Nucleus accumbens (tissue), 56 donors: ENCODE results near the gene PRKAG2.
"Not testable (repeated sequence)": the region's sequence is repeated elsewhere in the genome, so short reads cannot be mapped to it uniquely, and the experiment has no call there.

Experiments
- DNase-seq, 56 donors: peaks; one replicate each; lab custom pipeline; 2025; lab: John Stamatoyannopoulos, UW

PRKAG2 gene

GRCh38 chr7:151553356-151553755 is 323.6 kb downstream of the PRKAG2 start:
- DNase-seq = no peak

GRCh38 chr7:151552352-151553028 is 324.4 kb downstream of the PRKAG2 start:
- peak in 2 of 56 donors; percentile 13 to 22 for DNase-seq

DNA sequence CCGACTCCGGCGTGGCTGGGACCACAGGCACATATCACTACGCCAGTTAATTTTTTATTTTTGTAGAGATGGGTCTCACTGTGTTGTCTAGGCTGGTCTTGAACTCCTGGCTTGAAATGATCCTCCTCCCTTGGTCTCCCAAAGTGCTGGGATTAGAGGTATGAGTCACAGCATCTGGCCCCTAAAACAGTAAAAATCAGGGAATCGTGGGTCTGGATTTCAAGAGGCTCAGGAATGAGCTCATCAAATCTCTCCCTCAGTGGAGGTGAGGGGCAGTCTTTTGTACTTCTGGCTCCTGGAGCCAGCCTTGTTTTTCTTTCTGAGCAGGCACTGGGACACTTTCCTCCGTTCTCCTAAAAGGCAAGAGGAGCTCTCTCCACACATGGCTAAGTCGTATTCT is 325.1 kb downstream of the PRKAG2 start:
- no peak for DNase-seq

DNA sequence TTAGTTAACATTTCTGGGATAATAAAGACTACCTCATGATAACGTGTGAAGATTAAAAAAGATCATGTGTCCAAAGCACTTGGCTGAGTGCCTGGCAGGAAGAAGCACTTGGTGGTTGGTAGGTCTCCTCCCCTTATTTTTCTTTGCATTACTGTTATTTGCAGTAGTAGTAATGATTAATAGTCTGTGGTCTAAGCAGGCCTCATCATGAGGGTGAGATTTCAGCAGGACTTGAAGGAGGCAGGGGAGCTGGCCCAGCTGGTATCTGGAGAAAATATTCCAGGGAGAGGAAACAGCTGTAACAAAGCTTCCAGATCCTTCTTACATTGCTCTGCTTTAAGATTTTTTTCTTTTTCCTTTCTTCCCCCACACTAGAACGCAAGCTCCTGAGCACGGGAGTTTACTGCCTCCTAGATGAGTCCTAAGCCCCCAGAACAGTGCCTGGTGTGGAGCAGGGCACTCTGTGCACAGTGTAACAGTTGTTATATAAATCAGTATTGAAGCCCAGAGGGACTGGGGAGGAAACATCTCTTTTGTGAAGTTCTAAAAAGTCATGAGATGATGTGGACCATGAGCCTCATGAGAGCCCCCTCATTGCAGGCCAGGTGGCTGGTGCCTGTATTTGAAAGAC is 326.1 kb downstream of the PRKAG2 start:
- DNase-seq = no peak

- DNase-seq = no peak
Observed at GRCh38 chr7:151549644-151550043, 327.3 kb downstream of the PRKAG2 start.

- peak in 1 of 56 donors; percentile 4 for DNase-seq
Observed at GRCh38 chr7:151549083-151549482, 327.8 kb downstream of the PRKAG2 start.

- DNase-seq = no peak
Observed at GRCh38 chr7:151544183-151544582, 332.7 kb downstream of the PRKAG2 start.

DNA sequence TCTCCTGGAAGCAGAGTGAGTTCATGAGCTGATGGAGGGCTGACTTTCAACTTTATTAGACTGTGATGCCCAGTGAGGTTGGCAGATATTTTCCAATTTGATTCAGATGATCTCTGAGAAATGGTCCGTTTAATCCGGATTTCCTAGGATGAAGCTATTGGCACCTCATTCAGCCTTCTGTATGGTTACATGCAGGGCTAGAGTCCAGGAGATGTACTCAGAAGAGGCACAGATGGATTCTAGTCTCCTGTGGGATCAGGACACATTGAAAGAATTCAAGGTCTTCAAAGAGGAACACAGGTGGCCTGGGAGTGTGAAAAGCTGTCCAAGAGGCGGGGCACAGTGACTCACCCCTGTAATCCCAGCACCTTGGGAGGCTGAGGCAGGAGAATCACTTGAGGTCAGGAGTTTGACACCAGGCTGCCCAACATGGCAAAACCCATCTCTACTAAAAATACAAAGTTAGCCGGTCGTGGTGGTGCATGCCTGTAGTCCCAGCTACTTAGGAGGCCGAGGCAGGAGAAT is 334.2 kb downstream of the PRKAG2 start:
- no peak for DNase-seq

DNA sequence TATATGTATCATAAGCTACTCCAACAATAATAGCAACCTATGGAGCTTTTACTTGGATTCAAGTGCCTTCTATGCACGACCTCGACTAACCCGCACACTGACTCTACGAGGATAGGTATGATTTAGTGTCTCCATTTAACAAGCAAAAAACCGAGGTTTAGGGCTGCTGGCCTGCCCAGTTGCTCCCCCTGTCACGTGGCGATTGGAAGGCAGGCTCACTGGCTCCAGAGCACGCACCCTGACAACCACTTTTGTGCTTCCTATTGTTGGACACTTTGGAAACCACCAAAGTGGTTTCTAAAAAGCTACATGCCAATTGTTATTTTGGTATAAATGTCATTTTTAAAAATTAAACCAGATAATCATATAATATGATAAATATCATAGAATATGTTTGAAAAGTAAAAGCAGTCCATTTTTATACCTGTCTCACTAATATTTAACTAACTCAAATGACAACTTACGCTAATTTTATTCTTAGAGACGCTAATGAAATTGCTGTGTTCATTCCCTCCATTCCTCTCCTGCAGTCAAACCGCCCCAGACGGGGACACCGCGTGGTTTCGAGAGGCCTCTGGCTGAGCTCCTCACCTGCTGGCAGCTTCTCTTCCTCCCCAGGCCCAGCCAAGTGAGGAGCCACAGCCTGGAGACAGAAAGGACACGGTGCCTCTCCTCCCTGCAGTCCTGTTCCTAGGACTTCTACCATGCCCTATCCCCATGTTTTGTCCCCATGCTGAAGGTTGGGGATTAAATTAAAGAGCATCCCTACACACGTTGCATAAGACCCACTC is 335.0 kb downstream of the PRKAG2 start:
- no peak for DNase-seq

DNA sequence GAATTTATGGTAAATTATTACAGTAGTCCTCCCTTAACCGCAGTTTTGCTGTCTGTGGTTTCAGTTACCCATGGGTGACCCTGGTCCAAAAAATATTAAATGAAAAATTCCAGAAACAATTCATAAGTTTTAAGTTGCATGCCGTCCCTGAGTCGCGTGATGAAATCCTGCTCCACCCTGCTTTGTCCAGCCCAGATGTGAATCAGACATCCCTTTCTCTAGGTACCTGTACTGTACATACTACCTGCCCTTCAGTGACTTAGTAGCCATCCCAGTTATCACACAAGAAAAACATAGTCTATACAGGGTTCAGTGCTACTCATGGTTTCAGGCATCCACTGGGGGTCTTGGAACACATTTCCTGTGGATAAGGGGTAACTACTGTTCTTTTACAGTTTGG is 336.8 kb downstream of the PRKAG2 start:
- DNase-seq = no peak

- DNase-seq = peak in 36 of 56 donors; percentile 14 to 78 (median 49)
Observed at GRCh38 chr7:151539088-151539671, 337.7 kb downstream of the PRKAG2 start.

DNA sequence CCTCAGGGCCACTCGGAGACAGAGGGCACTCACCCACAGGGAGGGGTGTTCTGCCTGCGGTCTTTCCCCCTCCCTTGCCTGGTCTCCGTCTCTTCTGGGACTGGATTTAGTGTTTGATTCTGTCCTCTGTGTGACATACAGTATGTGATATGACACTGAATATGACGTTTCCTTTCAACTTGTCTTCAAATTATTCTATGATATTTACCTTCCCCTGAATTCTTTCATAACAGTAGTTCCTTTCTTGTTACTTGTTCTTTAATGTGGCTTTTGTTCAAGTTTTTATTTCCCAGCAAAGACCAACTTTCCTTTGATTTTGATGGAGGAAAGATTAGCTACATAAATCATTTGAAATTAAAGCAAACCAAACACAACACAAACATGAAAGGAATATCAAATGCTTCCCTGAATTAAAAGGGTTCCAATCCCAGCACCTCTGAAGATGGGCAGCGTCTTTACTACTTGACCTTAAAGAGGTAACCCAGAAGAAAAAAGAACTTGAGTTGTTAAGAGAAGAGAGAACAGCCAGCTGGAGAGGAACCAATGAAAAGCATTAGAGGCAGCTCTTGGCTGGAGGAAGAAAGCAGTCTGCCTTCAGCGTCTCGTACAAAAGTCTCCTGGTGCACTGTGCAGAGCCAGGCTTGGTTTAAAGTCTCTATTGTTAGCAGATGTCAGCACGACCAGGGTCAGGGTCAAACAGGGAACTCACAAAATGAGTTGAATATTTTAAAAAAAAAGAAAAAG is 338.9 kb downstream of the PRKAG2 start:
- DNase-seq = peak in 18 of 56 donors; percentile 6 to 73 (median 34)

GRCh38 chr7:151536178-151536577 is 340.7 kb downstream of the PRKAG2 start:
- not testable (repeated sequence) for DNase-seq

- DNase-seq = no peak
Observed at GRCh38 chr7:151529842-151530241, 347.1 kb downstream of the PRKAG2 start.

DNA sequence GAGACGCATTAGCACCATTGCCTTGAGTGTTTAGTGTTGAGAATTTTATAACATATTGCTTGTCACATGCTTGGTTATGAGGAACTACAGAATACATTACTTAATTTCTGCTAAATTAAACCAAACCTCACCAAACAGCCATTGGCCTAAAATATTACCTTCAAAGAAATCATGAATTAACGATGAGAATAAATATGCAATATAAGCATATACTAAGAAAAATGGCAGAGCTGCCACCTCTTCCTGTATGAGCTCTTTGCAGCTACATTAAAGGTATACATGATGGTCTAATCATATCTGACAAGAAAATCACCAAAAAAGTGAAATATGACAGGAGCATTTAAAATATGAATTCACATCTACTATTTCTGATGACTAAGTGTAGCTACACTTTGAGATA is 352.1 kb downstream of the PRKAG2 start:
- no peak for DNase-seq

DNA sequence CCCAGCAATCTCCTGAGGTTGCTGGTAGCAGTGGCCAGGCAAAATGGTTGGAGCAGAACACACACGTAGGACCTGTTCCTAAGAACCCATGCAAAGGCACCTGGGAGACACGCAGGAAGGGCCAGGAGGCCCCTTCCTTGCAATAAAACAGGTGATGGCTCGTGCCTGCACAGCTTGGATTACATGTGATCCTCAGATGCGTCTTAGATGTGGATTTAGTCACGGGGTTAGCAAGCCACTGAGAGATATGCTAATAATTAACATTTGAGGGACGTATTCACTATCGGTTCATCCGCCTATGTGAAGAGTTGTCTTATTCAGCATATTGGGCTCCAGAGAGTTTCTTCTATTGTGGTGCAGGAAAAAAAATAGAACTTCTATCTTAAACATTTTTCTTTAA is 352.6 kb downstream of the PRKAG2 start:
- DNase-seq = no peak

- peak in 38 of 56 donors; percentile 20 to 69 (median 46) for DNase-seq
Observed at GRCh38 chr7:151520419-151521261, 356.3 kb downstream of the PRKAG2 start.

DNA sequence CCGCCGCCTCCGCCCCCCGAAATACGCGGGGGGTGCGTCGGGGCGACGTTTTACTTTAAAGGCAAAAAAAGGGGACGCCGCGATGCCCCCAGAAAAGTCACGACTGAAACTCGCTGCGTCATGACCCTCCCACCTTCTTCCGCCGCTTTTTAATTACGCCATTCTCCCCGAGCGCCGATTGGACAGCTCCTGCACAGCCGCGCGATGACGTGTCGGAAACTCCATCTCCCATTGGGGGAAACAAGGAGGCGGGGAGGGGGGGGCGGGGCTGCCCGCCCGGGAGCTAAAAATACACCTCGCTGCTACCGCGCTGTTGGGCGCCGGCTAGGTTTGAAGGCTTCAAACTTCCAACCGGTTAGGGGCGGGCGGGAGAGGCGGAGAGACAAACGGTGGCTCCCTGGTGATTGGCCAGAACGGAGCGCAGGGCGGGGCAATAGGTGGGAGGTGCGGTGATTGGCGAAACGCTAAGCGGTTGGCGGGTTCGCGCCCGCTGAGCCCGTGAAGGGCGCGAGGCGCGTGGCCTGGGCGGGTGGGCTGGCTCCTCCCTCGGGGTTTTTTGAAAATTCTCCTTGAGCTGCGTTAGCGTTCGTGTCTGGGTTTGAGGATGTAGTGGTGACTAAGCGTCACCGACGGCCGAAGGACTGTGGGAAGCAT is 357.0 kb downstream of the PRKAG2 start, which contains the start of gene RHEB:
Gene RHEB, minus strand, starts transcription at position 131 of the 654 bp plus-strand sequence. CDS start 384 bp downstream, outside the sequence.
- DNase-seq = peak; percentile 79 to 100 (median 96)
